GM12892 (cell line): ENCODE data around the gene DYRK1A.

ENCODE experiments used
- POLR2A ChIP-seq: IDR thresholded peaks from 2 replicates; pipeline ENCODE4 v1.6.1; 2011; ENCODE audit warnings: low read depth, low read length, control low read depth
- POLR2AphosphoS5 ChIP-seq: IDR thresholded peaks from 2 replicates; pipeline ENCODE4 v1.6.1; 2011; ENCODE audit warnings: low read depth, low read length, control low read depth

DNA sequence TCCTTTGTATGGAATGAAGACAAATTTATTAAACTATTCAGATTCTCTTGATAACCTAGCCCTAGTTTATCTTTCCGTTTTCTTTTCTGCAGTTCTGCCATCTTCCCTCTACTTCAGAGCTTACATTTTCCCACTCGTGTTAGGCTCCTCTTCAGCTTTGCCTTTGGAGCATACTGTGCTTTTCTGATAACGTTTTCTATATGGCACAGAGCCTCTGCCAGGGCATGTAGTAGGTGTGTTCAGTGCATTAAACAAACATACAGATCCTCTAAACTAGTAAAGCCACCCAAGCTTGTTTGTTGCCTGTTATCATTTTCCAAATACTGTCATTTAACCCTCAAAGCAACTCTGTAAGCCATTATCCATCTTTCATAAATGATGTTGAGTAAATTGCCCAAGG is 25.1 kb downstream of the DYRK1A start:
- TF ChIP-seq POLR2A (no peak), POLR2AphosphoS5 (no peak)
